GM18517 (cell line): ENCODE measurements around the gene ABCA2.
"Not testable (repeated sequence)": the region's sequence is repeated elsewhere in the genome, so short reads cannot be mapped to it uniquely, and the experiment has no call there.

Source experiments
- ATAC-seq: cut with Tn5 transposase; IDR thresholded peaks from one replicate; pipeline ENCODE4 v1.9.1; 2021; ENCODE audit warnings: mild to moderate bottlenecking, moderate library complexity; ENCODE audit not compliant: unreplicated experiment

Gene ABCA2

GRCh38 chr9:137064027-137064879 lies 36.2 kb upstream of the ABCA2 start:
- ATAC-seq: no peak

GRCh38 chr9:137063311-137064026 lies 35.4 kb upstream of the ABCA2 start:
- no peak for ATAC-seq

GRCh38 chr9:137062798-137063197 lies 34.8 kb upstream of the ABCA2 start:
- ATAC-seq: not testable (repeated sequence)

- ATAC-seq: no peak
These were observed 34.3 kb upstream of the ABCA2 start for GRCh38 chr9:137062384-137062783.

- ATAC-seq: no peak
These were observed 30.6 kb upstream of the ABCA2 start for GRCh38 chr9:137058521-137059234.

GRCh38 chr9:137057545-137057944 lies 29.5 kb upstream of the ABCA2 start:
- ATAC-seq: no peak

- ATAC-seq: no peak
These were observed 28.8 kb upstream of the ABCA2 start for GRCh38 chr9:137056739-137057415.

GRCh38 chr9:137055385-137056364 lies 27.6 kb upstream of the ABCA2 start:
- no peak for ATAC-seq

- no peak for ATAC-seq
These were observed 26.9 kb upstream of the ABCA2 start for GRCh38 chr9:137054932-137055384.

GRCh38 chr9:137053944-137054931 lies 26.2 kb upstream of the ABCA2 start, which contains the start of gene ENTPD2:
Gene ENTPD2 (minus strand): TSS chr9:137054061. CDS start chr9:137053997, 64 bp downstream.
- no peak for ATAC-seq

- ATAC-seq: no peak
These were observed 25.2 kb upstream of the ABCA2 start for GRCh38 chr9:137052998-137053943.

- ATAC-seq: no peak
These were observed 24.3 kb upstream of the ABCA2 start for GRCh38 chr9:137052293-137052692.

- no peak for ATAC-seq
These were observed 23.2 kb upstream of the ABCA2 start for GRCh38 chr9:137051145-137051724.

- ATAC-seq: no peak
These were observed 22.5 kb upstream of the ABCA2 start for GRCh38 chr9:137050570-137050969.

GRCh38 chr9:137049544-137050449 lies 21.8 kb upstream of the ABCA2 start:
- ATAC-seq: no peak
